HEK293T (cell line): ENCODE measurements around the gene NEK4.

Source experiments
- CTCF ChIA-PET: fragments of 350-600 bp; formaldehyde crosslinking; extraction: SDS; loops from one replicate; lab custom pipeline; 2021; ENCODE audit warnings: antibody characterized with exemption, inconsistent platforms; lab: Yijun Ruan, JAX
- POLR2A ChIA-PET: fragments of 350-600 bp; formaldehyde crosslinking; extraction: SDS; loops from one replicate; lab custom pipeline; 2020; ENCODE audit warnings: antibody characterized with exemption, inconsistent platforms; lab: Yijun Ruan, JAX
- DNase-seq: peaks from one replicate; pipeline ENCODE4 v3.0.0; 2012; ENCODE audit warnings: mixed read lengths; ENCODE audit errors: extremely low spot score
- ARNT ChIP-seq: fragments of 450-650 bp; IDR thresholded peaks from 2 replicates; pipeline ENCODE4 v1.6.1; 2017; ENCODE audit warnings: mild to moderate bottlenecking
- BHLHE40 ChIP-seq: fragments of 450-650 bp; IDR thresholded peaks from 2 replicates; pipeline ENCODE4 v1.6.1; 2016; ENCODE audit warnings: mild to moderate bottlenecking, moderate library complexity, borderline replicate concordance
- CTBP1 ChIP-seq: fragments of 450-650 bp; IDR thresholded peaks from 2 replicates; pipeline ENCODE4 v1.6.1; 2016; ENCODE audit warnings: borderline replicate concordance
- ELF4 ChIP-seq: fragments of 450-650 bp; IDR thresholded peaks from 2 replicates; pipeline ENCODE4 v1.6.1; 2017; ENCODE audit warnings: antibody characterized with exemption
- FOXA1 ChIP-seq: fragments of 450-650 bp; IDR thresholded peaks from 2 replicates; pipeline ENCODE4 v1.6.1; 2016; ENCODE audit warnings: mild to moderate bottlenecking
- FOXK2 ChIP-seq: fragments of 450-650 bp; IDR thresholded peaks from 2 replicates; pipeline ENCODE4 v1.6.1; 2016; ENCODE audit warnings: mild to moderate bottlenecking
- FOXM1 ChIP-seq: fragments of 450-650 bp; IDR thresholded peaks from 2 replicates; pipeline ENCODE4 v1.6.1; 2017; ENCODE audit warnings: mild to moderate bottlenecking, borderline replicate concordance
- HDGF ChIP-seq: fragments of 450-650 bp; IDR thresholded peaks from 2 replicates; pipeline ENCODE4 v1.6.1; 2017; ENCODE audit warnings: antibody characterized with exemption, borderline replicate concordance
- L3MBTL2 ChIP-seq: fragments of 450-650 bp; conservative IDR thresholded peaks from 2 replicates; pipeline ENCODE4 v1.6.1; 2016; ENCODE audit warnings: mild to moderate bottlenecking
- LEF1 ChIP-seq: fragments of 450-650 bp; IDR thresholded peaks from 2 replicates; pipeline ENCODE4 v1.6.1; 2017; ENCODE audit warnings: mild to moderate bottlenecking, borderline replicate concordance
- NFRKB ChIP-seq: fragments of 450-650 bp; IDR thresholded peaks from 2 replicates; pipeline ENCODE4 v1.6.1; 2016; ENCODE audit warnings: mild to moderate bottlenecking, moderate library complexity
- PKNOX1 ChIP-seq: fragments of 450-650 bp; IDR thresholded peaks from 2 replicates; pipeline ENCODE4 v1.6.1; 2016
- SP1 ChIP-seq: fragments of 450-650 bp; IDR thresholded peaks from 2 replicates; pipeline ENCODE4 v1.6.1; 2017
- SUZ12 ChIP-seq: fragments of 450-650 bp; IDR thresholded peaks from 2 replicates; pipeline ENCODE4 v1.6.1; 2016; ENCODE audit warnings: mild to moderate bottlenecking
- TARDBP ChIP-seq: fragments of 450-650 bp; IDR thresholded peaks from 2 replicates; pipeline ENCODE4 v1.6.1; 2016
- ZNF384 ChIP-seq: fragments of 450-650 bp; IDR thresholded peaks from 2 replicates; pipeline ENCODE4 v1.6.1; 2016

Gene NEK4

GRCh38 chr3:52816199-52816598 is 45.5 kb upstream of the NEK4 start:
- POLR2A ChIA-PET, result interaction anchor here (1.4 to 2.1 kb wide), 2 partner anchors 17 to 45 kb away, joined by 3 to 9 read pairs; partner anchors contain the start of gene NEK4
- DNase-seq, result no peak
- CTCF ChIA-PET, result no interaction called here
- TF ChIP-seq FOXM1, result no peak
- TF ChIP-seq LEF1, result no peak
- TF ChIP-seq PKNOX1, result no peak
- no peak for TF ChIP-seq ARNT
- TF ChIP-seq HDGF, result no peak
- TF ChIP-seq SUZ12, result no peak
- no peak for TF ChIP-seq L3MBTL2
- TF ChIP-seq FOXK2, result no peak
- no peak for TF ChIP-seq TARDBP
- TF ChIP-seq SP1, result no peak
- TF ChIP-seq FOXA1, result no peak
- no peak for TF ChIP-seq CTBP1
- no peak for TF ChIP-seq ZNF384
- TF ChIP-seq ELF4, result no peak
- TF ChIP-seq NFRKB, result no peak

- DNase-seq, result no peak
- POLR2A ChIA-PET, result no interaction called here
- TF ChIP-seq ELF4, result no peak
- CTCF ChIA-PET, result no interaction called here
Observed at GRCh38 chr3:52813810-52814209, 43.1 kb upstream of the NEK4 start.

GRCh38 chr3:52811452-52812011 is 40.8 kb upstream of the NEK4 start:
- POLR2A ChIA-PET, result no interaction called here

GRCh38 chr3:52810923-52811322 is 40.2 kb upstream of the NEK4 start:
- ChIA-PET POLR2A (no interaction called here), CTCF (interaction anchor here (1.2 to 2.8 kb wide), 2 partner anchors 10 to 12 kb away, joined by 3 to 12 read pairs; no protein-coding TSS in a partner anchor)
- no peak for DNase-seq
- TF ChIP-seq ARNT (no peak), ZNF384 (no peak), TARDBP (no peak)

More at GRCh38 chr3:52811452-52812011, 40.8 kb upstream of the NEK4 start:
- TF ChIP-seq CTBP1, result no peak
- no peak for TF ChIP-seq SP1
- no peak for TF ChIP-seq ARNT
- no peak for TF ChIP-seq PKNOX1
- TF ChIP-seq FOXK2, result no peak
- no peak for TF ChIP-seq ELF4
- TF ChIP-seq L3MBTL2, result no peak
- TF ChIP-seq HDGF, result no peak
- CTCF ChIA-PET, result interaction anchor here (1.2 to 2.8 kb wide), 2 partner anchors 9 to 13 kb away, joined by 3 to 12 read pairs; no protein-coding TSS in a partner anchor
- no peak for DNase-seq

- CTCF ChIA-PET, result interaction anchor here (1.8 kb wide), 1 partner anchor 10 kb away, joined by 7 read pairs; no protein-coding TSS in a partner anchor
- POLR2A ChIA-PET, result no interaction called here
- no peak for DNase-seq
- TF ChIP-seq FOXA1, result no peak
- TF ChIP-seq LEF1, result no peak
- no peak for TF ChIP-seq ARNT
- TF ChIP-seq FOXM1, result no peak
- no peak for TF ChIP-seq ZNF384
- TF ChIP-seq ELF4, result no peak
- TF ChIP-seq L3MBTL2, result no peak
- TF ChIP-seq FOXK2, result no peak
- TF ChIP-seq PKNOX1, result no peak
- TF ChIP-seq NFRKB, result no peak
- no peak for TF ChIP-seq HDGF
- TF ChIP-seq SUZ12, result no peak
- TF ChIP-seq TARDBP, result no peak
- TF ChIP-seq CTBP1, result no peak
- no peak for TF ChIP-seq BHLHE40
- no peak for TF ChIP-seq SP1
Observed at GRCh38 chr3:52809662-52810377, 39.1 kb upstream of the NEK4 start.

- TF ChIP-seq TARDBP (no peak), LEF1 (no peak), SUZ12 (no peak), L3MBTL2 (no peak), ZNF384 (no peak), ARNT (no peak), NFRKB (no peak), HDGF (no peak), FOXM1 (no peak), ELF4 (no peak), CTBP1 (no peak)
- ChIA-PET POLR2A (interaction anchor here (1.1 kb wide), 1 partner anchor 16 kb away, joined by 3 read pairs; no protein-coding TSS in a partner anchor), CTCF (interaction anchor here (1.8 kb wide), 1 partner anchor 9 kb away, joined by 7 read pairs; no protein-coding TSS in a partner anchor)
Observed at GRCh38 chr3:52809149-52809548, 38.4 kb upstream of the NEK4 start.

More at GRCh38 chr3:52809149-52809548, 38.4 kb upstream of the NEK4 start:
- no peak for DNase-seq
